ENCODE data around the gene TNFRSF12A.

TNFRSF12A gene

GRCh38 chr16:3007059-3007956 lies 12.9 kb upstream of the TNFRSF12A start:
- no peak for TF ChIP-seq CTCF (IDR thresholded peaks at IDR 0.05; ENCODE audit: low read depth, low read length)
- DNase-seq (ENCODE audit: extremely low read depth, low read depth), result no peak

GRCh38 chr16:3007957-3008689 lies 12.0 kb upstream of the TNFRSF12A start:
- no peak for TF ChIP-seq CTCF (IDR thresholded peaks at IDR 0.05; ENCODE audit: low read depth, low read length)
- DNase-seq (ENCODE audit: extremely low read depth, low read depth), result no peak

- no peak for DNase-seq (ENCODE audit: extremely low read depth, low read depth)
- TF ChIP-seq CTCF (IDR thresholded peaks at IDR 0.05; ENCODE audit: low read depth, low read length), result no peak
These were observed 11.5 kb upstream of the TNFRSF12A start for GRCh38 chr16:3008690-3009037.

GRCh38 chr16:3009568-3010390 lies 10.4 kb upstream of the TNFRSF12A start:
- no peak for DNase-seq (ENCODE audit: extremely low read depth, low read depth)
- no peak for TF ChIP-seq CTCF (IDR thresholded peaks at IDR 0.05; ENCODE audit: low read depth, low read length)

- DNase-seq (ENCODE audit: extremely low read depth, low read depth), result no peak
- no peak for TF ChIP-seq CTCF (IDR thresholded peaks at IDR 0.05; ENCODE audit: low read depth, low read length)
These were observed 9.7 kb upstream of the TNFRSF12A start for GRCh38 chr16:3010510-3010909.

GRCh38 chr16:3012246-3012645 lies 7.9 kb upstream of the TNFRSF12A start:
- no peak for DNase-seq (ENCODE audit: extremely low read depth, low read depth)
- TF ChIP-seq CTCF (IDR thresholded peaks at IDR 0.05; ENCODE audit: low read depth, low read length), result no peak

Data from AG09319 (cell line).